ENCODE data around the gene KCNK5.

DNA sequence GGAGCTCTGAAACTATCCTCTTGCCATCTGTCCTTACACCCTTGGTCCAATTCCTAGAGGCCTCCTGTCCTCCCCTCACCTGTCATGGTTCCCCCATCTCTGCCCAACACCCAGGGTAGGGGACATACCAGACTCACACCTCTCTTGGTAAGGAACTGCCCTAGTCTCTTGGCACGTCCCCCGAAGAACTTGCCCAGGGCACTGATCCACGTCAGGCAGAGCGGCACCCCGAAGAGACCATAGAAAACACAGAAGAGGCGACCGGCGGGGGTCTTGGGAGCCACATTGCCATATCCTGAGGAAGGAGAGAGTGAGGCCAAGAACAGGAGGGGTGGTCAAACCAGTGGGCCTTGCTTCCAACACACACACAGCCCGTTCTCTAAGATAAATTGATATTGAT lies 34.8 kb downstream of the KCNK5 start:
- TF ChIP-seq POLR2A (IDR thresholded peaks at IDR 0.05), result no peak
- TF ChIP-seq, protein P1, sequence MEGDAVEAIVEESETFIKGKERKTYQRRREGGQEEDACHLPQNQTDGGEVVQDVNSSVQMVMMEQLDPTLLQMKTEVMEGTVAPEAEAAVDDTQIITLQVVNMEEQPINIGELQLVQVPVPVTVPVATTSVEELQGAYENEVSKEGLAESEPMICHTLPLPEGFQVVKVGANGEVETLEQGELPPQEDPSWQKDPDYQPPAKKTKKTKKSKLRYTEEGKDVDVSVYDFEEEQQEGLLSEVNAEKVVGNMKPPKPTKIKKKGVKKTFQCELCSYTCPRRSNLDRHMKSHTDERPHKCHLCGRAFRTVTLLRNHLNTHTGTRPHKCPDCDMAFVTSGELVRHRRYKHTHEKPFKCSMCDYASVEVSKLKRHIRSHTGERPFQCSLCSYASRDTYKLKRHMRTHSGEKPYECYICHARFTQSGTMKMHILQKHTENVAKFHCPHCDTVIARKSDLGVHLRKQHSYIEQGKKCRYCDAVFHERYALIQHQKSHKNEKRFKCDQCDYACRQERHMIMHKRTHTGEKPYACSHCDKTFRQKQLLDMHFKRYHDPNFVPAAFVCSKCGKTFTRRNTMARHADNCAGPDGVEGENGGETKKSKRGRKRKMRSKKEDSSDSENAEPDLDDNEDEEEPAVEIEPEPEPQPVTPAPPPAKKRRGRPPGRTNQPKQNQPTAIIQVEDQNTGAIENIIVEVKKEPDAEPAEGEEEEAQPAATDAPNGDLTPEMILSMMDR (IDR thresholded peaks at IDR 0.05), result no peak
